Breast epithelium (tissue), 4 donors: ENCODE results near the gene EPHA2. TPM values are rescaled to one million over a fixed set of nuclear protein-coding genes. Genes with fewer than 3 reads are reported as not detected.

Experiments used
- DNase-seq, 2 donors: peaks; one replicate each; pipeline ENCODE4 v3.0.0-alpha.2; 2019; ENCODE audit warnings: low spot score in 2 of 2
- H3K27ac ChIP-seq, 2 donors: fragments of 200-600 bp; sonication (generic) in 1 of 2; one replicate each; pipeline ENCODE4 v1.5.1; 2016 to 2019; ENCODE audit warnings: mild to moderate bottlenecking in 1 of 2
- H3K27me3 ChIP-seq, 2 donors: fragments of 200-600 bp; sonication (generic) in 1 of 2; one replicate each; pipeline versions ENCODE4 v1.5.1 to v1.6.0; 2017 to 2019; ENCODE audit warnings: control low read depth in 1 of 2, mild to moderate bottlenecking in 1 of 2
- H3K36me3 ChIP-seq: fragments of 200-600 bp; one replicate; pipeline ENCODE4 v1.5.1; 2019
- H3K4me1 ChIP-seq, 2 donors: fragments of 200-600 bp; sonication (generic); one replicate each; pipeline ENCODE4 v1.5.1; 2016 to 2019; ENCODE audit warnings: control low read depth in 1 of 2
- H3K4me3 ChIP-seq, 3 donors: fragments of 200-600 bp; sonication (generic); 1 replicate in 2 of 3; 2 replicates in 1 of 3; pipeline ENCODE4 v1.5.1; 2016 to 2019; ENCODE audit warnings: mild to moderate bottlenecking in 3 of 3, moderate library complexity in 2 of 3
- H3K9me3 ChIP-seq, 2 donors: fragments of 200-600 bp; sonication (generic) in 1 of 2; one replicate each; pipeline ENCODE4 v1.5.1; 2016 to 2019; ENCODE audit warnings: control low read depth in 1 of 2
- POLR2A ChIP-seq: fragments of 450-650 bp; IDR thresholded peaks from one replicate; pipeline ENCODE4 v1.6.1; 2016; ENCODE audit warnings: antibody characterized with exemption, mild to moderate bottlenecking, moderate library complexity
- POLR2AphosphoS5 ChIP-seq, 3 donors: sonication (generic); formaldehyde crosslinking; IDR thresholded peaks; one replicate each; pipeline ENCODE4 v1.6.1; 2017; ENCODE audit warnings: antibody characterized with exemption in 3 of 3
- intact Hi-C: fragments of 100-400 bp; cut with DNase I; formaldehyde crosslinking; loops from one replicate; pipeline ENCODE4 v1.15.1; 2023; ENCODE audit warnings: low total_unique reads
- total RNA-seq, 3 donors: library from RNA; depleted of rRNA; stranded (reverse); fragments of >200 nt; gene quantifications; one replicate each; pipeline ENCODE4 v1.1.0, GENCODE V29; 2016
- TF ChIP-seq, protein P1 (sequence below), 3 donors: fragments of 450-650 bp; IDR thresholded peaks; one replicate each; pipeline ENCODE4 v1.5.1; 2016 to 2017; ENCODE audit warnings: antibody characterized with exemption in 3 of 3, mild to moderate bottlenecking in 3 of 3, moderate library complexity in 3 of 3

Gene EPHA2
- total RNA-seq, 3 donors from 2014 or later: 5.8 to 18.4 (median 16.7) TPM

DNA sequence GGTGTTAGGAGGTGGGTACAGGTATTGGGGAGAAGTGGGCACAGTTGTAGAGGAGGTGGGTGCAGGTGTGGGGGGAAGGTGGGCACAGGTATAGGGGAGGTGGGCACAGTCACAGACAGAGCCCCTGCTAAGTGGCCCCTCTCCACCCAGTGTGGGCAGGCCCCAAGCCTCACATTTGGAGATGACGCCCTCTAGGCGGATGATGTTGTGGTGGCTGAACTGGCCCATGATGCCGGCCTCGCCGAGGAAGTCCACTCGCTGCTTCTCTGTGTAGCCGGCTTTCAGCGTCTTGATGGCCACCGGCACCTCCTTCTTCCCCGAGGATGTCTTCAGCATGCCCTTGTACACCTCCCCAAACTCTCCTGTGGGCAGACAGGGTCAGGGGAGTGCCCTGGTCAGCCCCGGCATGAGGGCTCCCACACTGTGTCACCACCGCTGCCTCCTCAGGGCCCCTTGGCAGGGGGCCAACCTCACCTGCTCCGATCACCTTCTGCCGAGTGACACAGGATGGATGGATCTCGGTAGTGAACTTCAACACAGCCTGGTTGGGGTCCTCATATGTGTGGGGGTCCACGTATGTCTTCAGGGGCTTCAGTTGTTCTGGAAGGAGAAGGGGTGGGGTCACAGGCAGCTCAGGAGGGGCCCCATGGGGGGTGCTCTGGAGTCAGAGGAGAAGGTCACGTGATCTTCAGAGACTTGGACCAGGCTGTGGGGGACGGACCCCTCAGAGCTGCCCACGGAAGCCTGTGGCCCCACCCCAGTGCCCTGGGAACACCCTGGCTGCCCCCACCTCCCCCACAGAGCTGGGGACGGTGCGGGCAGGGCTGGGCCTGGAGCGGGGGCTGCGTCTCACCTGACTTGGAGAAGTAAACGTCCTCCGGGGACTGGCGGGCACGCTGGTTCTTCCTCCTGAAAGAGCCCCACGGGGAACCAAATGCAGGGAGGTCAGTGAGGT lies 22.6 kb downstream of the EPHA2 start:
- Histone ChIP-seq H3K4me1 (no peaks in the 10 kb centered on the region), H3K4me3 (no peak overlapping the region), H3K9me3 (no peaks in the 10 kb centered on the region), H3K36me3 (no peaks in the 10 kb centered on the region), H3K27me3 (no peaks in the 10 kb centered on the region), H3K27ac (peak overlapping the region in 1 of 2 donors; percentile 53)
- intact Hi-C loops: no loop called here
- DNase-seq: no peak
- TF ChIP-seq, protein P1, sequence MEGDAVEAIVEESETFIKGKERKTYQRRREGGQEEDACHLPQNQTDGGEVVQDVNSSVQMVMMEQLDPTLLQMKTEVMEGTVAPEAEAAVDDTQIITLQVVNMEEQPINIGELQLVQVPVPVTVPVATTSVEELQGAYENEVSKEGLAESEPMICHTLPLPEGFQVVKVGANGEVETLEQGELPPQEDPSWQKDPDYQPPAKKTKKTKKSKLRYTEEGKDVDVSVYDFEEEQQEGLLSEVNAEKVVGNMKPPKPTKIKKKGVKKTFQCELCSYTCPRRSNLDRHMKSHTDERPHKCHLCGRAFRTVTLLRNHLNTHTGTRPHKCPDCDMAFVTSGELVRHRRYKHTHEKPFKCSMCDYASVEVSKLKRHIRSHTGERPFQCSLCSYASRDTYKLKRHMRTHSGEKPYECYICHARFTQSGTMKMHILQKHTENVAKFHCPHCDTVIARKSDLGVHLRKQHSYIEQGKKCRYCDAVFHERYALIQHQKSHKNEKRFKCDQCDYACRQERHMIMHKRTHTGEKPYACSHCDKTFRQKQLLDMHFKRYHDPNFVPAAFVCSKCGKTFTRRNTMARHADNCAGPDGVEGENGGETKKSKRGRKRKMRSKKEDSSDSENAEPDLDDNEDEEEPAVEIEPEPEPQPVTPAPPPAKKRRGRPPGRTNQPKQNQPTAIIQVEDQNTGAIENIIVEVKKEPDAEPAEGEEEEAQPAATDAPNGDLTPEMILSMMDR (IDR thresholded peaks at IDR 0.05): no peak
- no peak for TF ChIP-seq POLR2AphosphoS5 (IDR thresholded peaks at IDR 0.05)
- TF ChIP-seq POLR2A: no peak

DNA sequence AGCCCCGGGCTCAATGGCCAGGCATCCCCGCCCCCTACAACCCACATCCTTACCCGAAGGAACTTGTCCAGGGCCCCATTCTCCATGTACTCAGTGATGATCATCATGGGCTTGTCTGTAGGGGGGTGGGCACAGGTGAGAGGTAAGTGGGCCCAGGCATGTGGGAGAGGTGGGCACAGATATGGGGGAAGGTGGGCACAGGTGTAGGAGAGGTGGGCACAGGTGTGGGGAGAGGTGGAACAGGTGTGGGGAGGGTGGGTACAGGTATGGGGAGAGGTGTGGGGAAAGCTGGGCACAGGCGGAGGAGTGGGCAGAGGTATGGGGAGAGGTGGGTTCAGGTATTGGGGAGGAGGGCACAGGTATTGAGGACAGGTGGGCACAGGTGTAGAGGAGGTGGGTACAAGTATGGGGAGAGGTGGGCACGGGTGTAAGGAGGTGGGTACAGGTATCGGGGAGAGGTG lies 23.5 kb downstream of the EPHA2 start:
- intact Hi-C loops: no loop called here
- H3K9me3 ChIP-seq: no peaks in the 10 kb centered on the region
- no peak overlapping the region for H3K4me3 ChIP-seq
- H3K36me3 ChIP-seq: no peaks in the 10 kb centered on the region
- H3K27ac ChIP-seq: peak overlapping the region in 1 of 2 donors; percentile 53
- H3K27me3 ChIP-seq: no peaks in the 10 kb centered on the region
- DNase-seq: no peak
- TF ChIP-seq, protein P1 (IDR thresholded peaks at IDR 0.05): no peak
- no peak for TF ChIP-seq POLR2AphosphoS5 (IDR thresholded peaks at IDR 0.05)
- no peak for TF ChIP-seq POLR2A
- H3K4me1 ChIP-seq: no peaks in the 10 kb centered on the region

DNA sequence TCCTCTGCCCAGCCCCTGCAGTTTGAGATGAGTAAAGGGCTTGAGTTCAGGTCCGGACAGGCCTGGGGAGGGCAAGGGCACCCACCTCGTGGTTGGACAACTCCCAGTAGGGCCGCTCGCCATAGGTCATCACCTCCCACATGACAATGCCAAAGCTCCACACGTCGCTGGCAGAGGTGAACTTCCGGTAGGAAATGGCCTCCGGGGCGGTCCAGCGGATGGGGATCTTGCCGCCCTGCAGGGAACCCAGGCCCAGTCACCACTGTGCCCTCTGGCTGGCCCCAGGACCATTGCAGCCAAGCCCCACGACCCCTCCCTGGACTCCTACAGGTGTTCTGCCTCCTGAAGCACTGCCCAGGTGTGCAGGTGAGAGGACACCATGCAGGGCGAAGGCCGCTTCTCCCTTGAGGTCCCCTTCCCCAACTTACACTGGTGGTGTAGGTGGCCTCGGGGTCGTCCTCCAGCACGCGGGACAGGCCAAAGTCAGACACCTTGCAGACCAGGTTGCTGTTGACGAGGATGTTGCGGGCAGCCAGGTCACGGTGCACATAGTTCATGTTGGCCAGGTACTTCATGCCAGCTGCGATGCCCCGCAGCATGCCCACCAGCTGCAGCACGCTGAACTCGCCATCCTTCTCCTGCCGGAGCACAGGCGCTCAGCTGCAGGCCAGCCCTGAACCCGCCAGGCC lies 24.1 kb downstream of the EPHA2 start:
- no peaks in the 10 kb centered on the region for H3K9me3 ChIP-seq
- H3K36me3 ChIP-seq: no peaks in the 10 kb centered on the region
- H3K27me3 ChIP-seq: no peaks in the 10 kb centered on the region
- H3K4me3 ChIP-seq: no peak overlapping the region
- DNase-seq: no peak
- H3K27ac ChIP-seq: no peak overlapping the region
- no peaks in the 10 kb centered on the region for H3K4me1 ChIP-seq
- TF ChIP-seq POLR2A: no peak
- TF ChIP-seq POLR2AphosphoS5 (IDR thresholded peaks at IDR 0.05): no peak
- TF ChIP-seq, protein P1 (IDR thresholded peaks at IDR 0.05): no peak
- intact Hi-C loops: no loop called here

DNA sequence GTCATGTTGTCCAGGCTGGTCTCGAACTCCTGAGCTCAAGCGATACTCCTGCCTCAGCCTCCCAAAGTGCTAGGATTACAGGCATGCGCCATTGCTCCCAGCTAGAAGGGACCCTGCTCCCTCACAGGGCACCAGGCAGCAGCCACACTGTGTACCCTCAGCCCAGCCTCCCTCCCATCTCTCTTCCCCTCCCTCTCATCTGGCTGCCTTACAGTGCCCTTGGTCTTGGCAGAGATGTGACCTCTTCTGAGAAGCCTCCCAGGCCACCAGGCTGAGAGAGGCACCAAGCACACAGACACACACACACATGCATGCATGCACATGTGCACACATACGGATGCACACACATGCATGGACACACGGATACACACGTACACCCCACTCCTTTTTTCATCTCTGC lies 25.0 kb downstream of the EPHA2 start:
- Histone ChIP-seq H3K4me1 (no peaks in the 10 kb centered on the region), H3K27me3 (no peaks in the 10 kb centered on the region), H3K36me3 (no peaks in the 10 kb centered on the region), H3K4me3 (no peak overlapping the region), H3K27ac (no peak overlapping the region), H3K9me3 (no peaks in the 10 kb centered on the region)
- no peak for DNase-seq
- no peak for TF ChIP-seq POLR2AphosphoS5 (IDR thresholded peaks at IDR 0.05)
- TF ChIP-seq, protein P1 (IDR thresholded peaks at IDR 0.05): no peak
- TF ChIP-seq POLR2A: no peak
- intact Hi-C loops: no loop called here
